Thyroid gland (tissue), 4 donors: Measurements from ENCODE around the gene CPO.

Source experiments
- CTCF ChIP-seq, 6 experiments: fragments of 200-600 bp in 3 of 6; fragments of 450-650 bp in 3 of 6; sonication (generic) in 3 of 6; IDR thresholded peaks; one replicate each; pipeline ENCODE4 v1.5.1; 2016 to 2019; ENCODE audit warnings: antibody characterized with exemption in 6 of 6, mild to moderate bottlenecking in 2 of 6, inconsistent platforms in 1 of 6, moderate library complexity in 1 of 6
- POLR2A ChIP-seq, 2 donors: fragments of 450-650 bp; IDR thresholded peaks; one replicate each; pipeline ENCODE4 v1.6.1; 2017; ENCODE audit warnings: antibody characterized with exemption in 2 of 2, mild to moderate bottlenecking in 2 of 2, moderate library complexity in 1 of 2

GRCh38 chr2:206969192-206969591 lies 29.9 kb downstream of the CPO start:
- no peak for TF ChIP-seq CTCF (IDR thresholded peaks at IDR 0.05)
- TF ChIP-seq POLR2A (IDR thresholded peaks at IDR 0.05) = no peak
